Measurements from ENCODE around the gene GLRX. TPM values are rescaled to one million over a fixed set of nuclear protein-coding genes. Genes with fewer than 3 reads are reported as not detected.
"Not testable (repeated sequence)": the region's sequence is repeated elsewhere in the genome, so short reads cannot be mapped to it uniquely, and the experiment has no call there.

Gene GLRX
- total RNA-seq, 4 donors from 2014 or later = 30.9 to 151 (median 80.0) TPM

- peaks cover 4% of the 10 kb centered on the region for H3K36me3 ChIP-seq
- no peaks in the 10 kb centered on the region for H3K27me3 ChIP-seq
- no peak overlapping the region for H3K4me3 ChIP-seq
- 89% methylated on average over 8 of the region's 8 CpGs for WGBS
- H3K9me3 ChIP-seq = no peaks in the 10 kb centered on the region
- DNase-seq (ENCODE audit: low spot score in 2 of 2) = no peak
- H3K4me1 ChIP-seq = peaks cover 45% of the 10 kb centered on the region
- H3K27ac ChIP-seq = no peak overlapping the region
- TF ChIP-seq POLR2AphosphoS5 (IDR thresholded peaks at IDR 0.05) = no peak
- no peak for TF ChIP-seq POLR2A (IDR thresholded peaks at IDR 0.05)
- no peak for TF ChIP-seq CTCF (IDR thresholded peaks at IDR 0.05)
- no peak for TF ChIP-seq EP300 (IDR thresholded peaks at IDR 0.05)
Observed at GRCh38 chr5:95816341-95816740, 6.2 kb downstream of the GLRX start.

GRCh38 chr5:95815155-95815729 lies 7.3 kb downstream of the GLRX start:
- Histone ChIP-seq H3K36me3 (peaks cover 4% of the 10 kb centered on the region), H3K27me3 (no peaks in the 10 kb centered on the region), H3K4me1 (peaks cover 35% of the 10 kb centered on the region), H3K27ac (no peak overlapping the region), H3K4me3 (no peak overlapping the region), H3K9me3 (no peaks in the 10 kb centered on the region)
- DNase-seq (ENCODE audit: low spot score in 2 of 2) = no peak
- 93% methylated on average over 4 of the region's 4 CpGs for WGBS
- TF ChIP-seq POLR2AphosphoS5 (IDR thresholded peaks at IDR 0.05) = no peak
- TF ChIP-seq POLR2A (IDR thresholded peaks at IDR 0.05) = no peak
- no peak for TF ChIP-seq EP300 (IDR thresholded peaks at IDR 0.05)

- peaks cover 37% of the 10 kb centered on the region for H3K4me1 ChIP-seq
- 77% methylated on average over 8 of the region's 8 CpGs for WGBS
- H3K9me3 ChIP-seq; H3K4me3 ChIP-seq; H3K27me3 ChIP-seq; DNase-seq (ENCODE audit: low spot score in 2 of 2); H3K27ac ChIP-seq; H3K36me3 ChIP-seq: not testable (repeated sequence)
Observed at GRCh38 chr5:95813035-95813434, 9.5 kb downstream of the GLRX start.

GRCh38 chr5:95812074-95812471 lies 10.5 kb downstream of the GLRX start:
- 43% methylated on average over 6 of the region's 6 CpGs for WGBS
- Histone ChIP-seq H3K9me3 (no peaks in the 10 kb centered on the region), H3K4me1 (peaks cover 36% of the 10 kb centered on the region), H3K27me3 (no peaks in the 10 kb centered on the region), H3K36me3 (peaks cover 4% of the 10 kb centered on the region), H3K27ac (no peak overlapping the region), H3K4me3 (no peak overlapping the region)
- no peak for DNase-seq (ENCODE audit: low spot score in 2 of 2)
- TF ChIP-seq POLR2AphosphoS5 (IDR thresholded peaks at IDR 0.05) (no peak), POLR2A (IDR thresholded peaks at IDR 0.05) (no peak), EP300 (IDR thresholded peaks at IDR 0.05) (no peak), CTCF (IDR thresholded peaks at IDR 0.05) (no peak)

GRCh38 chr5:95811461-95812073 lies 11.0 kb downstream of the GLRX start:
- H3K9me3 ChIP-seq; DNase-seq (ENCODE audit: low spot score in 2 of 2); H3K36me3 ChIP-seq; H3K27me3 ChIP-seq; H3K4me3 ChIP-seq; H3K27ac ChIP-seq: not testable (repeated sequence)
- 90% methylated on average over 13 of the region's 13 CpGs for WGBS
- peaks cover 32% of the 10 kb centered on the region for H3K4me1 ChIP-seq

GRCh38 chr5:95811126-95811423 lies 11.5 kb downstream of the GLRX start:
- DNase-seq (ENCODE audit: low spot score in 2 of 2); H3K9me3 ChIP-seq; H3K27ac ChIP-seq; H3K36me3 ChIP-seq; H3K4me3 ChIP-seq; H3K27me3 ChIP-seq: not testable (repeated sequence)
- WGBS = 77% methylated on average over 6 of the region's 6 CpGs
- peaks cover 32% of the 10 kb centered on the region for H3K4me1 ChIP-seq

GRCh38 chr5:95810305-95811125 lies 12.0 kb downstream of the GLRX start:
- H3K27me3 ChIP-seq = no peaks in the 10 kb centered on the region
- WGBS = 68% methylated on average over 5 of the region's 5 CpGs
- TF ChIP-seq POLR2A (IDR thresholded peaks at IDR 0.05) (no peak), POLR2AphosphoS5 (IDR thresholded peaks at IDR 0.05) (no peak), EP300 (IDR thresholded peaks at IDR 0.05) (no peak), CTCF (IDR thresholded peaks at IDR 0.05) (no peak)
- H3K9me3 ChIP-seq = no peaks in the 10 kb centered on the region
- no peak overlapping the region for H3K4me3 ChIP-seq
- H3K36me3 ChIP-seq = no peaks in the 10 kb centered on the region
- no peak overlapping the region for H3K27ac ChIP-seq
- DNase-seq (ENCODE audit: low spot score in 2 of 2) = no peak
- peaks cover 32% of the 10 kb centered on the region for H3K4me1 ChIP-seq

Data from suprapubic skin (tissue), 4 donors.